Pancreas (tissue), 10 donors: ENCODE results near the gene ATXN8OS. TPM values are rescaled to one million over a fixed set of nuclear protein-coding genes. Genes with fewer than 3 reads are reported as not detected.
A peak's percentile ranks its signal among the peaks of the same experiment; 100 is the strongest.
"Not testable (repeated sequence)": the region's sequence is repeated elsewhere in the genome, so short reads cannot be mapped to it uniquely, and the experiment has no call there.

Experiments used
- ATAC-seq, 4 donors: fragments of 200-7000 bp; cut with Tn5 transposase; one replicate each; pipeline versions ENCODE4 v1.8.0 to v1.9.1; 2020; ENCODE audit warnings: mild to moderate bottlenecking in 4 of 4, moderate library complexity in 4 of 4
- DNase-seq, 6 donors: peaks; one replicate each; pipeline ENCODE4 v3.0.0-alpha.2; 2020
- FAIRE-seq: peaks from 2 replicates; lab custom pipeline; 2012; peaks lifted over from hg19 to GRCh38; lab: Jason Lieb, UNC
- H3K27ac ChIP-seq, 4 donors: fragments of 200-600 bp; sonication (generic); 1 replicate in 3 of 4; 2 replicates in 1 of 4; pipeline versions ENCODE4 v1.5.0 to v1.8.0; 2020
- H3K27me3 ChIP-seq, 4 donors: fragments of 200-600 bp; one replicate each; pipeline ENCODE4 v1.8.0; 2021
- H3K36me3 ChIP-seq, 3 donors: fragments of 200-600 bp; sonication (generic) in 1 of 3; one replicate each; pipeline versions ENCODE4 v1.5.0 to v1.8.0; 2020 to 2021
- H3K4me1 ChIP-seq, 3 donors: fragments of 200-600 bp; one replicate each; pipeline ENCODE4 v1.8.0; 2021
- H3K4me3 ChIP-seq, 4 donors: fragments of 200-600 bp; sonication (generic) in 2 of 4; one replicate each; pipeline versions ENCODE4 v1.5.0 to v1.8.0; 2020 to 2021
- H3K9me3 ChIP-seq, 4 donors: fragments of 200-600 bp; one replicate each; pipeline ENCODE4 v1.8.0; 2021
- CTCF ChIP-seq, 4 donors: fragments of 200-600 bp; sonication (generic) in 3 of 4; IDR thresholded peaks; one replicate each; pipeline versions ENCODE4 v1.5.0 to v1.8.0; 2021; ENCODE audit warnings: antibody characterized with exemption in 4 of 4
- WGBS, 2 donors: extraction: QIAGEN DNeasy Blood & Tissue Kit; methylation state at CpG; one replicate each; pipeline ENCODE4 v1.1.7; 2013; 5-methylcytosine and 5-hydroxymethylcytosine counted together
- intact Hi-C, 3 donors: fragments of 100-400 bp; cut with DNase I; formaldehyde crosslinking; loops; one replicate each; pipeline versions ENCODE4 v1.11.1 to v1.14.2; 2022
- polyA plus RNA-seq, 2 donors: library from polyadenylated mRNA; stranded (reverse); fragments of 200-250 nt; gene quantifications; one replicate each; pipeline ENCODE4 v1.2.3, GENCODE V29; 2013
- total RNA-seq, 6 donors: library from RNA; stranded (reverse); fragmentation: NEBNext Ultra II Directional in 4 of 6; extraction: Animal tissue kit (Norgen Biotek cat#: 25700) in 4 of 6; gene quantifications; one replicate each; pipeline versions ENCODE4 v1.2.1 to v1.2.4, GENCODE V29; 2021 to 2023
- donor health status: healthy with polysubstance abuse.
- donor health status: DM: no; HTN: no; CAD: no; lungs with moderate emphysema.
- donor health status: DM: no; HTN: no; CAD: no.
- donor health status: control.
- donor health status: control.
- donor health status: Bipolar disorder and iron deficiency.
- donor health status: DM: yes; HTN: yes; CAD: no.
- donor health status: DM: no; HTN: no; CAD: no.
- donor health status: DM: no; HTN: no; CAD: no.
- donor health status: DM: yes; HTN: yes; CAD: no.

ATXN8OS gene
- total and polyA plus RNA-seq, 8 donors = not detected

DNA sequence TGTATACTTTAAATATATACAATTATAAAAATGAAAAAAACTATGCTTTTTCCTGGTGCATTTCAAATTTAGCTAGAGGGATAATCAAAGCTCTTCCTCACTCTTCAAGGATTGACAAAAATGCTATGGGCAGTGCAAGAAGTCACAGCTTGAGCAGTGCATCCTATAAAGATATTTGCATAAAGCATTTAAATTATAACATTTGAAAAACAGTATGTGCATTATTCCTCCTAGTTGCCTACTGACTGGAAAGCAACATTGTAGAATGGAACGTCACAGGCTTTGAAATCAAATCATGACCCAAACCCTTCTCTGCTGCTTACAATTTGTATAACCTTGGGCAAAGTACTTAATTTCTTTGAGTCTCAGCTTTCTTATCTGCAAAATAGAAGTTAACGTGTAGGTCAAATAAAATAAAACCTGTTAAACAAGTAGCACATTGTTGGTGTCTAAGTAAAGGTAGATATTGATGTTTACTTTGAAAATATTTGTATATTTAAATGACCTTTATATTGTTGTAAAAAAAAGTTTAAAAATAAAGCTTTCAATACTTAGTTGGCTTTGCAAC lies 9.8 kb downstream of the ATXN8OS start:
- Histone ChIP-seq H3K4me1 (peaks cover 4 to 21% (median 15%) of the 10 kb centered on the region in 3 donors), H3K4me3 (no peak overlapping the region), H3K9me3 (no peaks in the 10 kb centered on the region), H3K27ac (no peak overlapping the region), H3K27me3 (no peaks in the 10 kb centered on the region), H3K36me3 (no peaks in the 10 kb centered on the region)
- 13 to 14% methylated on average over 2 of the region's 2 CpGs for WGBS, 2 donors
- intact Hi-C loops = no loop called here
- FAIRE-seq (no peak), ATAC-seq (peak; percentile 38 to 69 (median 62)), DNase-seq (no peak)
- no peak for TF ChIP-seq CTCF (IDR thresholded peaks at IDR 0.05)

GRCh38 chr13:70125693-70126092 lies 18.1 kb downstream of the ATXN8OS start:
- no peaks in the 10 kb centered on the region for H3K4me1 ChIP-seq
- no peak overlapping the region for H3K4me3 ChIP-seq
- no peak overlapping the region for H3K27ac ChIP-seq
- 71 to 72% methylated on average over 5 of the region's 5 CpGs for WGBS, 2 donors
- no peaks in the 10 kb centered on the region for H3K27me3 ChIP-seq
- no peak for ATAC-seq
- no peaks in the 10 kb centered on the region for H3K36me3 ChIP-seq
- H3K9me3 ChIP-seq = no peaks in the 10 kb centered on the region
- FAIRE-seq = no peak
- intact Hi-C loops = no loop called here
- no peak for DNase-seq
- no peak for TF ChIP-seq CTCF (IDR thresholded peaks at IDR 0.05)

GRCh38 chr13:70128098-70128497 lies 20.5 kb downstream of the ATXN8OS start:
- Histone ChIP-seq H3K4me1 (no peaks in the 10 kb centered on the region), H3K27ac (no peak overlapping the region), H3K36me3 (no peaks in the 10 kb centered on the region), H3K4me3 (no peak overlapping the region), H3K9me3 (no peaks in the 10 kb centered on the region), H3K27me3 (no peaks in the 10 kb centered on the region)
- no peak for DNase-seq
- no peak for FAIRE-seq
- TF ChIP-seq CTCF (IDR thresholded peaks at IDR 0.05) = no peak
- intact Hi-C loops = no loop called here
- ATAC-seq = no peak
- WGBS, 2 donors = 69 to 88% methylated on average over 2 of the region's 2 CpGs

GRCh38 chr13:70142658-70143057 lies 35.0 kb downstream of the ATXN8OS start:
- H3K4me1 ChIP-seq, H3K36me3 ChIP-seq, FAIRE-seq, H3K27ac ChIP-seq, intact Hi-C loops, ATAC-seq, H3K27me3 ChIP-seq, DNase-seq, H3K4me3 ChIP-seq, H3K9me3 ChIP-seq: not testable (repeated sequence)
- WGBS, 2 donors = 91 to 93% methylated on average over 12 of the region's 12 CpGs

DNA sequence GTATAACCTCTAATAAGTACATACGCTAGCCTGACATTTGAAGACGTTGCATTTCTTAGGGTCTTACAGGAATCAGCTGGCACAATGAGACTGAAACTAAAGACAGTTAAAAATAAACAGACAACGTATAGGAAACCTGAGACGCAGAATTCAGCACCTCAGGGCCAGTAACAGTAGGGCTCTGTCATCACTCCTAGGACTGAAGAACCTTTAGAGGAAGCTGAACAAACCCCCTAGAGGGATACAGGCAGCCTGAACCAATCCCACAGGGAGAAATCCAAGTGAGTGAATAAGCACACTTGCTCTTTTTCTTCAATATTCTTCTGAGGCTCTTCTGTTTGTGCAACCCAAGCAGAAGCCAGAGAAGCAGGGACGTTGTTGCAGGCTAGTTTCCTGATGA lies 54.5 kb downstream of the ATXN8OS start:
- ATAC-seq (no peak), DNase-seq (no peak), FAIRE-seq (no peak)
- WGBS, 2 donors = 45 to 58% methylated on average over 5 of the region's 5 CpGs
- Histone ChIP-seq H3K9me3 (no peaks in the 10 kb centered on the region), H3K36me3 (no peaks in the 10 kb centered on the region), H3K27me3 (no peaks in the 10 kb centered on the region), H3K4me1 (no peaks in the 10 kb centered on the region), H3K4me3 (no peak overlapping the region), H3K27ac (no peak overlapping the region)
- no peak for TF ChIP-seq CTCF (IDR thresholded peaks at IDR 0.05)
- intact Hi-C loops = no loop called here
